ENCODE measurements around the gene B4GALT5.

GRCh38 chr20:49724408-49725223 is 10.9 kb upstream of the B4GALT5 start:
- TF ChIP-seq POLR2A (IDR thresholded peaks at IDR 0.05) (no peak), CTCF (IDR thresholded peaks at IDR 0.05) (no peak)
